Brain pericyte (primary cell): ENCODE results near the gene SLC17A1.

Source experiments
- DNase-seq: peaks from one replicate; pipeline ENCODE4 v3.0.0-alpha.2; 2012; ENCODE audit warnings: low read depth, low spot score

SLC17A1 gene, protein sequence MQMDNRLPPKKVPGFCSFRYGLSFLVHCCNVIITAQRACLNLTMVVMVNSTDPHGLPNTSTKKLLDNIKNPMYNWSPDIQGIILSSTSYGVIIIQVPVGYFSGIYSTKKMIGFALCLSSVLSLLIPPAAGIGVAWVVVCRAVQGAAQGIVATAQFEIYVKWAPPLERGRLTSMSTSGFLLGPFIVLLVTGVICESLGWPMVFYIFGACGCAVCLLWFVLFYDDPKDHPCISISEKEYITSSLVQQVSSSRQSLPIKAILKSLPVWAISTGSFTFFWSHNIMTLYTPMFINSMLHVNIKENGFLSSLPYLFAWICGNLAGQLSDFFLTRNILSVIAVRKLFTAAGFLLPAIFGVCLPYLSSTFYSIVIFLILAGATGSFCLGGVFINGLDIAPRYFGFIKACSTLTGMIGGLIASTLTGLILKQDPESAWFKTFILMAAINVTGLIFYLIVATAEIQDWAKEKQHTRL

DNA sequence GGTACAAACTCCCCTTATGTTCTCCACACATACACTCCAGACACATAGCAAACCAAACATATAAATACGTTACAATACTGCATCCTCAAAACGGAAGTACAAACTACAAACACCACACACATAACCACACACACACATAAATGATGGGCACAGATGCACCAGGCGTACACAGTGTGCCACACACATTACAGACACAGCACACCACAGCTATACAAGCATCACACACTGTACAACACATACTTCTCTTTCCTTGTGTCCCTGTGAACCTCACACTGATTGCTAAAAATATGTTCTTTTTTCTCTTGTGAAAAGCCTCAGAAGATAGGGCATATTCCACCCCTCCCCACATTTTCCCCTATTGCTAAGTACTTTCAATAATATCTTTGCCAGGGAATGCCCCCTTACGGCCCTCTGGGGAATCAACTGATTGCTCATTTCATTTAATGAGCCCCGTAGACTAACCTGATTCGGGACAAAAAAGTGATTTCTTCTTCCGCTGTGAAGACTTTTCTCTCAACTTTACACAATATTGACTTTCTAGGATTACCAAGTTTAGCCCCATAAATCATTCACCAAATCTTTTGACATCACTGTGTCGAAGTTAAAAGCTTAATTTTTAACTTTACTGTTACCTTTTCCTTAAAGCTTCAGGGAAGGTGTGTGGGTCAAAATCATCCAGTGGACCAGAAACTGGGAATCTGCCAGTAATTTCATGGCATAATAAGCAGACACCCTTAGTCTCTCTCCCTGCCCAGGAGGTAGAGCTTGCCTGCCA, at the start of gene SLC17A1:
Gene SLC17A1, minus strand, starts transcription at position 521 of the 775 bp plus-strand sequence. CDS start 1,495 bp downstream, outside the sequence.
- DNase-seq: no peak

DNA sequence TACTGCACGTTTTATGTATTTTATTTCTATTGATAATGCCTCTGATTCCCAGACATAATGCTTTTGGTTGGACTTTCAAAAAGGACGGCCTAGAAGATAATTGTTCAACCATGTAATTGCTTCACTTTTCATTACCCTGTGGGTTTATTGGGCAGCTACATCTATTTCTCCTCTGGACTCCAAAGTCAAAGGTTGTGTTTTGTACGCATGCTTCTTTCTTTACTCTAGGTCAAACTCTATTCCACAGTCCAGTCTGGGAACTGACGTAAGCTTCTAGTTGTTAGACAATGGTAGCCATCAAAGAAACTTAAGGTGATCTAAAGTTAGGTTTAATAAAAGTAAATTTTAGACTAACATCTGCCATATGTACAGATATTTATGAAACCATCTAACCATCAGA, 48.7 kb upstream of the SLC17A1 start:
- DNase-seq: no peak

DNA sequence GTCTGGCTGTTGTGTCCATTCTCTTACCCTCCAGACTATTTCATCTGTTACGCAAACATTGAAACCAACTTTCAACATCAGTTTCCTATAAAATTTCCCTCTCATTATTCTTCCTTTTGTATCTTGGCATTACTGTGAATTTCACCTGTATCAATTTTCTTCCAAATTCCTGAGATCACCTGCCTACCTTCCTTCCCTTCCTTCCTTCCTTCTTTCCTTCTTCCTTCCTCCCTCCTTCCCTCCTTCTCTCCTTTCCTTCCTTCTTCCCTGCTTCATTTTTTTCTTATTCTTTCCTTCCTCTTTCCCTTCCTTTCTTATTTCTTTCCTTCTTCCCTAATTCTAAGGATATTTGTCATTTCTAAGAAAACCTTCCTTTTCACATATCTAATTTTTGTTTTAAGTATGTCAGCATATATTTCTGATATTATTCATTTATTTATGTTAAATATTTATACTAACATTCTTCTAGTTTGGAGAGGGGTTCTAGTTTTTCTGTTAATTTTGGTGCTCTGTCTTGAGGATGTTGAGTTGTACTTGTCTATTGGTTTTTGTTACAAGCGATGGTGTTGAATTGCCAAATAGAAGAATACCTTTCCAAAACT, 47.0 kb upstream of the SLC17A1 start:
- DNase-seq: no peak

DNA sequence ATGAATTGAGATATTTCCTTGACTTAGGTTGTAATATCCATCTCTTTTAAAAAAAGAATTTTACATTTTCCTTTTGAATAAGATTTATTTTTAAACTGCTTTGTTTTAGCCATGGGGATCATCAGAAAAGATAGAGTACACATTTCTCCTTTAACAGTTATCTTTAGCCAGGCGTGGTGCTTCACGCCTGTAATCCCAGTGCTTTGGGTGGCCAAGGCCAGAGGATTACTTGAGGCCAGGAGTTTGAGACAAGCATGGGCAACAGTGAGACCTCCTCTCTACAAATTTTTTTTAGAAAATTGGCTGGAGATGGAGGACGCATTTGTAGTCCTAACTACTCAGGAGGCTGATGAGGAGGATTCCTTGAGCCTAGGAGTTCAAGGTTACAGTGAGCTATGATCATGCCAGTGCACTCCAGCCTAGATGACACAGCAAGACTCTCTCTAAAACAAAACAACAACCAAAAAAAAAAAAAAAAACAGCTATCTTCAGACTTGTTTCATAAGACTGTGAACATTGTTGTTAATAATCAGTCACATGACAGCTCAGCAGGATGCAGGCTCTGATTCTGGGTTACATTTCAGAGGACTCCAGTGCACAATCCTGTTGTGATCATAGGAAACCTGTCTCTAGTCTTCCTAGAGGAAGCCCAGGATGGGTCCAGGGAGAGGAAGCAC, 44.2 kb upstream of the SLC17A1 start:
- no peak for DNase-seq

DNA sequence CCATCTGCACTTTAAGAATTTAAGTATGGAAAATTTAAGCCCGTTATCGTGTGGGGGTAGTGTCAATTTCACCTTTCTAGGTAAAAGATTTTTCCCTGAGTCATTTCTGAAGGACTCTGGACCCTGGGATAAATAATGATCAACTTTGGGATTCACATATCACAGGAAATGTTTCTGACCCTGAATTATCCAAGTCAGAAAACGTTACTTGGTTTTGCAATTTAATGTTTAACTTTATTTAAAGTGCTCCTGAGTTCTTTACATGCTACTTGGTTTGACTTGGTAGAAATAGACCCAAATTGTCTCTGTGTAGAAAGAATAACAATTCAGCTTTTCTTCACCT, 43.7 kb upstream of the SLC17A1 start:
- DNase-seq: no peak

DNA sequence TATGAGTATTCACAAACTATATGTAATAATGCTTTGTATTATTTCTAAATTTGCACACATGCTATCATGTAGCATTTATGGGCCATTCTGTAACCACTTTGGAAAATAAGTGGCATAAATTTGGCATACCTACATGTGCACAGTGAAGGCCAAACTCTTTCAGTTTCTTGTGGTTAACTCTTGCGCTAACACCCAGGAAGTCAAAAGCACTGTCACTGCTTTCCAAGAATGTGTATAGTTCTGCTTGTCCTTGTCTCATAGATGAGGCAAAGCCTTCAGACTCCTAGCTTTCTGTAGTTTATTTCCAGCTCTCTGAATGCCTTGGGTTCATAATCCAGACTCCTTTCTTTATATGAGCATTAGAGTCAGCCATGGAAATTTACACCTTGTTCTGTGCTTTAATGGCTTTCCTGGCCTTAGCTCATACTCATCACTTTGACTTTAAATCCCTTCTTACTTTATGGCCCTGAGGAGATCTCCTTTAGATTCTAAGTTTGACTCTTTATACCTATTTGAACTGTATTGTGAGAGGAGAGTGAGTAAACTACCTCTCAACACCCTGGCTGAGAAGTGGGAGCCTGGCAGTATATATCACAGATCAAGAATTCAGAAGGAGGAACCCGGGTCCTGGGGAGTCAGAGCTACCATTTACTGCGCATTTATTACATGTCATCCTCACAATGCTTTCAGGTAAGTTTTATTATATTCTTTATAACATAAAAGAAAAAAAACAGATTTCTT, 43.1 kb upstream of the SLC17A1 start:
- DNase-seq: no peak

DNA sequence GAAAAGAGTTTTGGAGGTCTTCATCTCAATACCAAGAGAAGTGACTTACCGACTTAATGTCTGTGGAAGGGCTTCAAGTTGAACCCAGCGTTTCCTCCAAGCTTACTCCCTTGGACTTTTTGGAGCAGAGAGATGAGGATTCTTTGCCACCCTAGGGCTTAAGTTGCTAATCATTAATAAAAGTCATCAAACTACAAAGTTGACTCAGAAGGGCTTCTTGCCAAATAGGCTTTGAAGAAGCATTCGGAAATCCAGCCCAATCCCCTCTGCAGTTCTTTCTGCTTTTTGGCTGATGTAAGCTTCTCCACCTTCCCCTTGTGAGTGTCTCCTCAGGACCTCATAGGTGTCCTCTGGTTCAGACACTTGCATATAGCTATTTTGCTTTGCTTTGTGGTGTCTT, 42.3 kb upstream of the SLC17A1 start, which contains the start of gene SLC17A3:
Gene SLC17A3, minus strand, starts transcription at position 126 of the 400 bp plus-strand sequence. CDS start 5,856 bp downstream, outside the sequence.
- no peak for DNase-seq

DNA sequence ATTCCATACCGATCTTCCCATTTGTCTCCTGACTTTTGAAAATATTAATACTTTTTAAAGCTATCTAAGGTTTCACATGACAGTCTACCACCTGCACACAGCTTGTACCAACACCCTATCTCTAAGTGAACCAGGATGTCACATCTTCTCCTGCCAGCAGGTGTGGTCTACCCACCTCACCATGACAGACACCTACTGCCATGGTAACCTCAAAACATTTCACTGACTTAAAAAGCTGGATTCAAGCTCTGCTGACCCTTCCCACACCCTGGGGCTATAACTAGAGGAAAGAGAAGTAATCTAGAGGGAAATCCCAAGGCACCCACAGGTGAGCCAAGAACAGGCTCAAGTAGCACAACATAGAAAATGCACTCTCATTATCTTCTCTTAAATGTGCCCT, 41.0 kb upstream of the SLC17A1 start:
- no peak for DNase-seq

DNA sequence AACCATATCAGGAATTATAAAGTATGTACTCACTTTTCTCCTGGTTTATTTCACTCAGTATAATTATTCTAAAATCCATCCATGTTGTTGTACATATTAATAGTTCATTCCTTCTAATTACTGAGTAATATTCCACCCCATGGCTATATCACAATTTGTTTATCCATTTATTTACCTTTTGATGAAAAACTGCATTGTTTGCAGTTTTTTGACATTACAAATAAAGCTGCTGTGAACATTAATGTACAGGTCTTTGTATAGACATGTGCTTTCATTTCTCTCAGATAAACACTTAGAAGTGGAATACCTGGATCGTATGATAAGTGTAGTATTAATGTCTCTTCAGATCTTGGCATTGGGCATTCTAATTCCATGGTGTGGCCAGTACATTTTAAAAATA, 38.0 kb upstream of the SLC17A1 start:
- no peak for DNase-seq

DNA sequence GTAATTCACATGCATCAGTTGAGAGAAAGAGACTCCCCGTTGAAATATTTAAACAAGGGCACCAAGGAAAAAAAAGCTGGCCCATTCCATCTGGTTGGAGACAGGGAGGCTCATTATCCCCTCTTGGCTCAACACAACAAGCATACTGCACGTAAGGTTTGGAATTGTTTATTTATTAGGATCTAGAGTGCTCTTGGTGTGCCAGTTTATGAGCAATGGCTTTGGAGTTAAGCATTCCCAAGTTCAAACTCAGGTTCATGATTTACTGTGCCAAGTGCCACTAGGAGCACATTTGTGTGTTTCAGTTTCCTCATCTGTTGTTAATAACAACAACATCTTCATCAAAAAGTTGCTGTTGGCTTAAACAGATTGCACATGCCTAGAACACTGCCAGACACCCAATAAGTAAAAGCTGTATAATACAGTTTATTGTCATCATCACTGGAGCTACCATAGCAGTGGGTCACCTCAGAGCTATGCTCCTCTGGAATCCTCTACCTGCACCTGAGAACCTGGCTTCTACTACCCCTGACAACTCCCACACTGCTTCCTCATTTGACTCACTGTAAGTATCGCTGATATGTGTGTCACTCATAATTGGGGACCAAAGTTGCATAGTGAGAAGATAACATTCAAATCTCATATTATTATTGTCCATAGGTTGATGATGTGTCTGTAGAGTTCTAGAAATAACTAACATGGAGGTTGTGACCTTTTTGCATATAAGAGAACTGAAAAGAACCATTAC, 36.8 kb upstream of the SLC17A1 start:
- DNase-seq: no peak

DNA sequence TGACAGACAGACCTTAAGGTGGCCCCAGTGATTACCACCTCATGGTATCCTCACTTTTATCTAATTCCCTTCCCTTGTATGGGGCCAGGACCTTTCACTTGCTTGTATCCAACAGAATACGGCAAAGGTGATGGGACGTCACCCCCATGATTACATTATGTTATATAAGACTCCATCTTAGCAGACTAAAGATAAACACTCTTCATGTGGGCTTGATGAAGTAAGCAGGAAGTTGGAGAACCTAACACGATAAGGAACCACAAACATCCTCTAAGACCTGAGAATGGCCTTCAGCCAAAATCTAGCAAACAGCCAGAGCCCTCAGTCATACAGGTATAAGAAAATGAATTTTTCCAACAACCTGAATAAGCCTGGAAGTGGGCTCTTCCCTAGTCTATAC, 34.2 kb upstream of the SLC17A1 start:
- no peak for DNase-seq

DNA sequence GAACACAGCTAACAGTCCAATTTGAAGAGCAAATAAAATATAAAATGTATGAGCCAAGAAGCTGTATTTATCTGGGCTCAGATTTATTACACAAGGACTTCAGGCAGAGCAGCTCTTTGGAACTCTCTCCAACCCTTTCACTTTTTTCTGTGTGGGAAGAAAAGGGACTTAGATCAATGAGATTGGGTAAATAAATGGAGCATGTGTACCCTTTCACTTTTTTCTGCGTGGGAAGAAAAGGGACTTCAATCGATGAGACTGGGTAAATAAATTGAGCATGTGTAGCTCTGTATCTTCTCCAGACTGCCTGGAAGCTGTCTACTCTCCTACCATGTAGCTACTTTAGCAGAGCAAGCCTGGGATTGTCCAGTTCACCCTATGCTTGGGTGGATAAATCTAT, 31.5 kb upstream of the SLC17A1 start:
- no peak for DNase-seq

DNA sequence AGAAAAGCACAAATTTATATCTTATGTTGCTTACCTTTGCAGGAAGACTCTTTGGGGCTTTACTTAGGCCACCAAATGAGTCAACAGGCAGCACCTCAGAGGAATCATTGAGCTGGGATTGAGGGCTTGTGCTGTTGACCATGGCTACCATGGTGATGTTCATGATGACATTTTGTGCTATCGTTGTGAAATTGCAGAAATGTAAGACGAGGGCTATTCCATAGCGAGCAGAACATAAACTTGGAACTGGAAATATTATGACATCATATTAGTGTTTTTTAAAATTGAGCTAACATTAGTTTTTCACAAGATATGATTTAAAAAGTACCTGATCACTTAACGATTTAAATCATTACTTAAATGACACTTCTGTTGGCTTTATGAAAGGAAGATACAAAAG, 30.3 kb upstream of the SLC17A1 start:
- no peak for DNase-seq

DNA sequence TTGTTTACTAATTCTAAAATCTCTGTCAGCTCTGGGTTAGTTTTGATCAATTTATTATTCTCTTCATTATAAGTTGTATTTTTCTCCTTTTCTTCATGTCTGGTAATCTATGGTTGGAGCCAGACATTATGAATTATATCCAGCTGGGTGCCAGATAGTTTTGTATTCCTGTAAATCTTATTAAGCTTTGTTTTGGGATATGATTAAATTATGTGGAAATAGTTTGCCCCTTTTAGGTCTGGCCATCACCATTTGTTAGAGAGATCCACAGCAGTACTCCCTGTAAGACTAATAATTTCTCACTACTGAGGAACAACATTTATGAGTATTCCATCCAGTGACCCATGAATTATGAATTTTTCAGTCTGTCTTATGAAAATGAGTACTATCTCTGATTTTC, 20.9 kb upstream of the SLC17A1 start:
- DNase-seq: no peak

DNA sequence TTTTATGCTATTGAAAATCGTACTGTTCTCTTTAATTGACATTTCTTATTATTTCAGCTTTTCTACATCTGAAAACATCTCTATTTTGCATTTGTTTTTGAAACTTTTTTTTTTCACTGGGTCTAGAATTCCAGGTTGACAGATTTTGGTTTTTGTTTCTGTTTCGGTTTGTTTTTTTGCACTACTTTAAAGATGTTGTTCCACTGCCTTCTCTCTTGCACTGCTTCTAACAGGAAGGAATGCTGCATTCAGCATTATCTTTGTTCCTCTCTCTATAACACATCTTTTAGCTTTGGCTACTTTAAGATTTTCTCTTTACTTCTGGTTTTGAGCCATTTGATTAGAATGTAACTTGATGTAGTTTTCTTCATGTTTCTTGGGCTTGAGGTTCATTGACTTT, 20.1 kb upstream of the SLC17A1 start:
- no peak for DNase-seq

DNA sequence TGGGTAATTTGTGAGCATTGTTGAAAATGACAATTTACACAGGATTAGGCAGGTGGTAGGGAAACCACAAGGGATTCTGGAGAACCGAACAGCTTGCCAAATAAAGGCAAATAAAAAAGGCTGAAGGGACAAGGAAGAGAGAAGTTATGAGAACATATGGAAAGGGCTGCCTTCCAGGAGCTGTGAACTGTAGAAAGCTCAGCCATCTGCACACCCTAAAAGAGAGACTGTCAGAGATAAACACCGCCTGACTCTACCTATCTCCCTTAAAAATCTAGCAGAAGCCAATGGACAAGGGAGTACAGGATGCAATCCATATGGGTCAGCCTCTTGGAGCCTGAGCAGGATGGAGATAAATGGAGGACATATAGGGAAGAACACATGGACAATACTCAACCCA, 12.7 kb upstream of the SLC17A1 start:
- DNase-seq: no peak

DNA sequence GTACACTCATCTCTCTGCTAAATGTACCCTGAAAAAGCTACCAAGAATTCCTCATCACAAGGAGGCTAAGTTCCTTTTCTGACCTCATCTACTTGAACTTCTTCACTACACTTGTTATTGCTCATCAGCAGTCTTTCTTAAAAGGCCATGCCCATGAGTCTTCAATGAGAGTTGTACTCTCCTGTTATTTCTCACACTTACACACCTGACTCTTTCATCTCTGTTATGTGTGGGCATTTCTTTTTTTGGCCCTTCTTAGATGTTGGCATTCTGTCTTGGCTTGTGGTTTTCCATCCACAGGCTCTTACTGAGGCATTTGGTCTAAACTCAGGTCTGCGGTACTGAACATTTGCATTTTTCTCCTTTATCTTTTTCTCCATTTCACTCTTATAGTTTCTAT, 10.7 kb upstream of the SLC17A1 start:
- DNase-seq: no peak

DNA sequence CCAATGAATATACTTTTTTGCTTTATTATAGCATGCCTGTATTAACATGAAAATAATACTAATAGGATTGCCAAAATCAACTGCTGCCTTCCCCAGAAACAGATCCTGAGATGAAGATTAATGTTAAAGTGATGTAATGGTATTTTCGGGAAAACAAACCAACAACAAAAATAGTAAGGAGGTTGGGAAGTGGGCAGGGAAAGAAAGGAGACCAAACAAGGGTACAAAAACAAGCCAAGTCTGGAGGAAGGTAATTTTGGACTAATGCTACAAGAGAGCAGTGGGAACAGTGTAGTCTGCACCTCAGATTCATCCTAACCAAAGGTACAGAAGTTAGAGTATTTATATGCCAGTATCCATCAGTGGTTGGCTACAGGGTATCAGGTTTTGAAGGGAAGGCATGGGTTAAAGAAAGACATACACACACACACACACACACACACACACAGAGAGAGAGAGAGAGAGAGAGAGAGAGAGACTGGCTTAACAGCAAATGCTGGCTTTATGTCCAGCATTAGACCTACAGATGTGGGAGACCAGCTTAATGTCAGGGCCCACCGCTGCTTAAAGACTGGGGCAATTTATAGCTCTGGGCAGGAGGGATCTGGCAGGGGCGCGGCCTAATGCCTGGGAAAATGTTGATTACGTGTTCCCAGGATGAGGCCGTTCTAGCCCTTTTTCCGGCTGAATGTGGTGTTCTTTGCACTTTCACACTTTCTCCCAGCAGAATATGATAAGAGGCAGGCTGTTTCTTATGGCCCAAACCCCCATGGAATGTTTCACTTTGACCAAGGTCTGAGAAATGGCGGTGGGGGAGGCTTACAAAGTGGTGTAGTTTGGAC, 3.8 kb upstream of the SLC17A1 start:
- DNase-seq: no peak

DNA sequence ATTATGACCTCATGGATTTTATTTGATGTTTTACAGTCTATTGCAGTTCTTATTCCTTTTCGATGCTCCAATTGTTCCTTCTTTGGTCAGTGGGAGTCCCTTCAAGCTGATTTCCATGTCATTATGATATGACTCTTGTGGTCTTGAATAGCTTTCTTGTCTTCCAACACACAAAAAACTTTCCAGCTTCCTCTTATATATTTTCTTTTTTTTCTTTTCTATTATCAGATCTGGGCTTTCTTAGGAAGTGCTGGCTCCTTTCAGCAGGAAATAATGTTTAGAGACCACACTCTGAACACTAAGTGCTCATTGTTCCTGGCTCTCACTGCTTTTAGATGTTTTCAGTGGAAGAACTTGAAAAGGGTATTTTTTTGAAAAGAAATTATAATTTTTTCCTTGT, 3.1 kb upstream of the SLC17A1 start:
- no peak for DNase-seq

DNA sequence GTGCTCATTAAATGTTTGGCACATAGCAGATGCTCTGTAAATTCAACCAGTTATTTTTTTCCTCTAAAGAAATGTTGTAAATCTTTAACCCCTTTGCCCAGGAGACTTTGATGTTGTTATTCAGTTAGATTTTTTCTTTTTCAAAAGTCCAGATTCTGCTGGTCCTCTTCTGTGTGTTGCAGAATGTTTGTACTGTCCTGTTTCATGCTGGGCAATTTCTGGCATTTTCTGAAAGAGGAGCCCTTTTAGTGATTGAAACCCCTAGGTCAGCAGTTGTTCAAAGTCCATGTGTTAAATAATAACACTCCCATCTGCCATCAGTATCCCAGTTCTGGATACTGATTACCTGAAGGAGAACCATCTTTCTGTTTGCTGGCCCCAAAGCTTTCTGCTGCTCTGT, 1.3 kb upstream of the SLC17A1 start:
- no peak for DNase-seq
